Cardiac fibroblast (primary cell): ENCODE data around the gene OPCML.

Experiments
- DNase-seq, 2 donors: peaks; one replicate each; pipeline versions ENCODE4 v3.0.0 to v3.0.0-alpha.2; 2010; ENCODE audit warnings: low read depth in 2 of 2
- H3K4me3 ChIP-seq, 2 donors: replicated peaks in 1 of 2; 1 replicate in 1 of 2; 2 replicates in 1 of 2; pipeline ENCODE4 v1.5.1; 2011; ENCODE audit warnings: low read depth in 2 of 2, low read length in 2 of 2, mild to moderate bottlenecking in 2 of 2, moderate library complexity in 1 of 2
- CTCF ChIP-seq: IDR thresholded peaks from one replicate; pipeline ENCODE4 v1.5.1; 2011; ENCODE audit warnings: low read depth, mild to moderate bottlenecking, low read length, inconsistent platforms

The OPCML gene

DNA sequence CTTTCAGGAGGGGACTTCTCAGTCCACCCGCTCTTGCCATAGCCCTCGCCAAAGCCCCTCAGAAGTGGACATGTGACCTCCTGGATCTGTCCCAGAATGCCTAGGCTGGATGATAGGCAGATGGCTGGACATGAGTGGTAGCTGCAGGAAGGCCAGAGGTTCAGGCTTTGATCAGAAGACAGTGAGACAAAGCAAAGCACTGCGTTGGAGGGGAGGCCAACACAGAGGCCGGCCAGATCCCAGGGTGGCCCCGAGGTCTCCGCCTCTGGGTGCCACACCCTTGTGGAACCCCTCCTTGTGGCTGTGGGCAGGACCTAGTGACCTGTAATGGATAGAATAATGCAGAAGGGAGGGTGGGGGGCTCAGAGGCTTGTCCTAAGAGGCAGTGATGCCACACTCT, 147.6 kb downstream of the OPCML start:
- DNase-seq: no peak
- H3K4me3 ChIP-seq: no peak overlapping the region
- no peak for TF ChIP-seq CTCF

DNA sequence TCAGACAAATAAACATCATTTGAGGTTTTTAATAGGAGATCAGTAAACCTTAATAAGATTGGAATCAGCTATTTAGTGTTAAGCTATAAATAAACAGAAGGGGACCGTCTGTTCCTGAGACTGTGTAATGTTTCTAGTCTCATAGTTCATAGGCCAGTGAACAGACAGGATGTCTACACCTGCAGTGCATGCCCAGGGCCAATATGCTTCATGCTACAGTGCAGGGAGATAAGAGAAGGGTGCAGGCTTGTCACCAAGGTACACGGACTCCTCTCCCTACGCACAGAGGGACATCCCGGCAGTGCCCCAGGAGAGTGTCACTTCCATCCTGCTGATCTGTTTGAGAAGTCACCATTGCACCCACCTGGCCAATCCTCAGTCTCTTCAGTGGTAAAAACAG, 148.6 kb downstream of the OPCML start:
- no peak overlapping the region for H3K4me3 ChIP-seq
- no peak for DNase-seq
- TF ChIP-seq CTCF: no peak

DNA sequence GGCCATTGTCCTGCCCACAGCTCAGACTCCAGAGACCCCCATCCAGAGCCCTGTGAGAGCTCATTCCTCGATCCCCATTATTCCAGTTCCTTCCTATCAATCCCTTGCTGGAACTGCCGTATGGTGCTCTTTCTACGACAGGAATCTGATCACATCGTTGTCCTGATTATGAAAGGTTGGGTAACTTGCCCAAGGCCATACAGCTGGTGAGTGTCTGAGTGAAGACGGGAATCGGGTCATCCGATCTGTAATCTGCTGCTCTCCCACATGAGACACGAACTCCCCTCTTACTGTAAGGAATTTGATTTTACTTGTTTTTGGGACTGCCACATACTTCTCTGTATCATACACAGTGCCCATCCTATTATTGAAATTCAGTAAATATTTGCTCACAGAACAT, 149.1 kb downstream of the OPCML start:
- TF ChIP-seq CTCF: no peak
- no peak for DNase-seq
- no peak overlapping the region for H3K4me3 ChIP-seq

DNA sequence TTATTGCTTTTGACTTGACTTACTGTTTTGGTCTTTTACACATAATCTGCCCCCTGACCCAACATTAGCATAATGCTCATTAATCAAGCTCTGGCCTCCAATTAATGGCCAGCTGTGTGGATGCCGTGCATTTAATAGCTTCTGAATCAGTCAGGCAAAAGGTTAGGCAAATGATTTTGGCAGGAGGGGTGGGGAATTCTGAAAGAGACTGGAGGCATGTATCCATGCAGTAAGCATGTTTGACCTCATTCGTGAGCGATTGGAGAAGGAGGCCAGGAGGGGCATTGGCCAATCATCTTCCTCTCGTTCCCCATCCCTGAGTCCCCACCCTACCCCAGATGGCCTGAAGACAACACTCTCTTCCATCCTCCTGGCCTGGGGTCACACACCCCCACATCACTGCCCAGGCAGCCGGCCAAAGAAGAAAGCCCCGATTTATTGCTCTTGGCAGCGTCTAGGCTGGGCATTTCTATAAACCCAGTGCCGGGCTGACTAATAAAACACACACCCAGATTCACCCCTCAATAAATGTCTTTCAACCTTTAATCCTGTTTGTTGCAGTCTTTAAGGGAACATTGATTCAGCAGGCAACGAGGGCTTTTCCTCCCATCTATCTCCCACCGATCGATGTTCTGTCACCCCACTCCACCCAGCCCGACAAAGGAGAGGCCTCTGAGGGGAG, 150.0 kb downstream of the OPCML start:
- no peak for DNase-seq
- no peak overlapping the region for H3K4me3 ChIP-seq
- TF ChIP-seq CTCF: no peak

- H3K4me3 ChIP-seq: no peak overlapping the region
- no peak for DNase-seq
- TF ChIP-seq CTCF: no peak
Measured at GRCh38 chr11:133381761-133382130, 150.6 kb downstream of the OPCML start.

- no peak overlapping the region for H3K4me3 ChIP-seq
- DNase-seq: no peak
- no peak for TF ChIP-seq CTCF
Measured at GRCh38 chr11:133366147-133366546, 166.2 kb downstream of the OPCML start.

DNA sequence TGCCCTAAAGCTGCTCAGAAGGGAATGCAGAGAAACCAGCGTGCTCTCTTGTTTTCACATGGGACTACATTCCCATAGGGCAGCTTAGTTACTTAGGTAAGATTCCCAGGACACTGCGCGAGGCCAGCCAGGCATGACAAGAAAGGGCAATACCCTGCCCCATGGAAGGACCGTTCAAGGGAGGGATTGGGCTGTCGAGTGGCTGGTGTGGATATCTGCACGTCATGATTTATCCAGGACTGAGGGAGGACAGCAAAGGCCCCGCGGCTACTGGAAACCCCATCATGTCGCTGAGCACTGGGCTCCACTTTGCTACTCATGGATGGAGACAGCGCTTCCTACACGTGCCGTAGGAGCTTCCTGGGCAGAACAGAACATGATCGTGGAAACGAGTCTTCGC, 169.4 kb downstream of the OPCML start:
- H3K4me3 ChIP-seq: no peak overlapping the region
- no peak for DNase-seq
- no peak for TF ChIP-seq CTCF
